Vagina (tissue), 2 donors: ENCODE measurements around the gene MAP1LC3C.

Experiments used
- POLR2AphosphoS5 ChIP-seq, 2 donors: sonication (generic); formaldehyde crosslinking; IDR thresholded peaks; one replicate each; pipeline ENCODE4 v1.9.0; 2017; ENCODE audit warnings: antibody characterized with exemption in 2 of 2, mild to moderate bottlenecking in 2 of 2, low read depth in 1 of 2; ENCODE audit not compliant: insufficient read depth in 1 of 2
- TF ChIP-seq, protein P1 (sequence below), 3 experiments: fragments of 450-650 bp in 2 of 3; fragments of 200-600 bp in 1 of 3; sonication (generic) in 1 of 3; IDR thresholded peaks; one replicate each; pipeline ENCODE4 v1.5.1; 2017 to 2019; ENCODE audit warnings: antibody characterized with exemption in 3 of 3, mild to moderate bottlenecking in 2 of 3, moderate library complexity in 2 of 3

DNA sequence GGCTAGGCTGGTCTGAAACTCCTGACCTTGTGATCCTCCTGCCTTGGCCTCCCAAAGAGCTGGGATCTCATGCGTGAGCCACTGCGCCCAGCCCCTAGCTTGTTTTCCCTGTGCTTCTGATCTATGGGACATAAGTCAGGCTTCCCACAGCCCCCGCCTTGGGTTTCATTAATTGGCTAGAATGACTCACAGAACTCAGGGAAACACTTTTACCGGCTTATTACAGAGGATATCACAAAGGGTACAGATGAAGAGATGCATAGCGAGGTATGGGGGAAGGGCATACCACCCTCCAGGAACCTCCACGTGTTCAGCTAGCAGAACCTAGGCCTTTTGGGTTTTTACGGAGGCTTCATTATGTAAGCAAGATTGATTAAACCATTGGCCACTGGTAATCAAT, 1.5 kb upstream of the MAP1LC3C start:
- TF ChIP-seq, protein P1, sequence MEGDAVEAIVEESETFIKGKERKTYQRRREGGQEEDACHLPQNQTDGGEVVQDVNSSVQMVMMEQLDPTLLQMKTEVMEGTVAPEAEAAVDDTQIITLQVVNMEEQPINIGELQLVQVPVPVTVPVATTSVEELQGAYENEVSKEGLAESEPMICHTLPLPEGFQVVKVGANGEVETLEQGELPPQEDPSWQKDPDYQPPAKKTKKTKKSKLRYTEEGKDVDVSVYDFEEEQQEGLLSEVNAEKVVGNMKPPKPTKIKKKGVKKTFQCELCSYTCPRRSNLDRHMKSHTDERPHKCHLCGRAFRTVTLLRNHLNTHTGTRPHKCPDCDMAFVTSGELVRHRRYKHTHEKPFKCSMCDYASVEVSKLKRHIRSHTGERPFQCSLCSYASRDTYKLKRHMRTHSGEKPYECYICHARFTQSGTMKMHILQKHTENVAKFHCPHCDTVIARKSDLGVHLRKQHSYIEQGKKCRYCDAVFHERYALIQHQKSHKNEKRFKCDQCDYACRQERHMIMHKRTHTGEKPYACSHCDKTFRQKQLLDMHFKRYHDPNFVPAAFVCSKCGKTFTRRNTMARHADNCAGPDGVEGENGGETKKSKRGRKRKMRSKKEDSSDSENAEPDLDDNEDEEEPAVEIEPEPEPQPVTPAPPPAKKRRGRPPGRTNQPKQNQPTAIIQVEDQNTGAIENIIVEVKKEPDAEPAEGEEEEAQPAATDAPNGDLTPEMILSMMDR (IDR thresholded peaks at IDR 0.05), result no peak
- no peak for TF ChIP-seq POLR2AphosphoS5 (IDR thresholded peaks at IDR 0.05; ENCODE audit: insufficient read depth in 1 of 2, low read depth in 1 of 2)
